WTC11 (cell line): ENCODE results near the gene SMAD3. TPM values are rescaled to one million over a fixed set of nuclear protein-coding genes. Genes with fewer than 3 reads are reported as not detected.

ENCODE experiments used
- ATAC-seq: fragments of 200-7000 bp; cut with Tn5 transposase; 2 replicates; pipeline ENCODE4 v1.10.0; 2021; ENCODE audit warnings: mild to moderate bottlenecking, moderate library complexity
- CTCF ChIA-PET: fragments of 300-600 bp; sonication (Branson Sonifier 250); formaldehyde crosslinking; loops from one replicate; lab custom pipeline; 2021; ENCODE audit warnings: antibody characterized with exemption; lab: Charles Lee
- POLR2A ChIA-PET: fragments of 350-600 bp; sonication (Branson Sonifier 250); formaldehyde crosslinking; loops from one replicate; lab custom pipeline; 2021; ENCODE audit warnings: antibody characterized with exemption; lab: Charles Lee
- DNase-seq: peaks from one replicate; pipeline ENCODE4 v3.0.0; 2021; ENCODE audit warnings: low spot score
- H3K27ac Mint-ChIP-seq: 2 replicates; pipeline ENCODE4 v1.8.0; 2021; ENCODE audit warnings: mixed read lengths
- H3K27me3 Mint-ChIP-seq: 2 replicates; pipeline ENCODE4 v1.8.0; 2021; ENCODE audit warnings: low read depth, mild to moderate bottlenecking, moderate library complexity, mixed read lengths
- H3K36me3 Mint-ChIP-seq: 2 replicates; pipeline ENCODE4 v1.8.0; 2021; ENCODE audit warnings: mixed read lengths
- H3K4me1 Mint-ChIP-seq: 2 replicates; pipeline ENCODE4 v1.8.0; 2022; ENCODE audit warnings: mixed read lengths
- H3K4me3 Mint-ChIP-seq: 2 replicates; pipeline ENCODE4 v1.8.0; 2021; ENCODE audit warnings: mild to moderate bottlenecking, moderate library complexity, mixed read lengths
- H3K9me3 Mint-ChIP-seq: 2 replicates; pipeline ENCODE4 v1.8.0; 2021; ENCODE audit warnings: mixed read lengths
- KAT7 ChIP-seq: sonication (generic); formaldehyde crosslinking; IDR thresholded peaks from 2 replicates; pipeline ENCODE4 v1.8.1; 2023; ENCODE audit warnings: missing genetic modification reagents, mild to moderate bottlenecking, borderline replicate concordance
- MXD4 ChIP-seq: fragments of 250-450 bp; sonication (Bioruptor Pico); IDR thresholded peaks from 2 replicates; pipeline ENCODE4 v1.8.0; 2021; ENCODE audit warnings: mild to moderate bottlenecking, moderate library complexity, borderline replicate concordance
- NR2C2 ChIP-seq: sonication (generic); formaldehyde crosslinking; IDR thresholded peaks from 2 replicates; pipeline ENCODE4 v1.8.0; 2022; ENCODE audit warnings: mild to moderate bottlenecking, missing genetic modification reagents
- NR3C1 ChIP-seq: sonication (generic); formaldehyde crosslinking; conservative IDR thresholded peaks from 2 replicates; pipeline ENCODE4 v1.8.1; 2023; ENCODE audit warnings: low read depth, mild to moderate bottlenecking, missing genetic modification reagents
- SOX15 ChIP-seq: fragments of 250-450 bp; sonication (Bioruptor Pico); IDR thresholded peaks from 2 replicates; pipeline ENCODE4 v1.9.0; 2021; ENCODE audit warnings: mild to moderate bottlenecking
- SP1 ChIP-seq: sonication (generic); formaldehyde crosslinking; conservative IDR thresholded peaks from 2 replicates; pipeline ENCODE4 v1.8.1; 2022; ENCODE audit warnings: missing genetic modification reagents
- ZNF396 ChIP-seq: fragments of 250-450 bp; sonication (Bioruptor Pico); IDR thresholded peaks from 2 replicates; pipeline ENCODE4 v1.8.0; 2021; ENCODE audit warnings: mild to moderate bottlenecking, moderate library complexity, borderline replicate concordance
- ZNF423 ChIP-seq: fragments of 250-450 bp; sonication (Bioruptor Pico); IDR thresholded peaks from 2 replicates; pipeline ENCODE4 v2.1.2; 2022; ENCODE audit warnings: mild to moderate bottlenecking, moderate library complexity
- total RNA-seq: library from RNA; stranded (reverse); gene quantifications from 3 replicates; pipeline ENCODE4 v1.2.3, GENCODE V29; 2021
- TF ChIP-seq, protein P1 (sequence below): sonication (generic); formaldehyde crosslinking; IDR thresholded peaks from 2 replicates; pipeline ENCODE4 v1.8.1; 2023; ENCODE audit warnings: mild to moderate bottlenecking, missing genetic modification reagents
- TF ChIP-seq, protein P2 (sequence below): fragments of 250-450 bp; sonication (Bioruptor Pico); IDR thresholded peaks from 2 replicates; pipeline ENCODE4 v1.9.0; 2021; ENCODE audit warnings: mild to moderate bottlenecking
- TF ChIP-seq, protein P3 (sequence below): sonication (generic); formaldehyde crosslinking; IDR thresholded peaks from 2 replicates; pipeline ENCODE4 v1.8.1; 2022; ENCODE audit warnings: mild to moderate bottlenecking, missing genetic modification reagents, moderate library complexity, borderline replicate concordance
- TF ChIP-seq, protein P4 (sequence below): sonication (generic); formaldehyde crosslinking; IDR thresholded peaks from 2 replicates; pipeline ENCODE4 v1.8.1; 2022; ENCODE audit warnings: low read depth, mild to moderate bottlenecking, moderate library complexity, missing genetic modification reagents, borderline replicate concordance
- TF ChIP-seq, protein P5 (sequence below): sonication (generic); formaldehyde crosslinking; IDR thresholded peaks from 2 replicates; pipeline ENCODE4 v1.8.0; 2022; ENCODE audit warnings: mild to moderate bottlenecking, missing genetic modification reagents
- TF ChIP-seq, protein P6 (sequence below): sonication (generic); formaldehyde crosslinking; IDR thresholded peaks from 2 replicates; pipeline ENCODE4 v1.8.0; 2023; ENCODE audit warnings: mild to moderate bottlenecking, missing genetic modification reagents

The SMAD3 gene
- total RNA-seq, 1 experiment from 2014 or later, result 34.6 TPM

DNA sequence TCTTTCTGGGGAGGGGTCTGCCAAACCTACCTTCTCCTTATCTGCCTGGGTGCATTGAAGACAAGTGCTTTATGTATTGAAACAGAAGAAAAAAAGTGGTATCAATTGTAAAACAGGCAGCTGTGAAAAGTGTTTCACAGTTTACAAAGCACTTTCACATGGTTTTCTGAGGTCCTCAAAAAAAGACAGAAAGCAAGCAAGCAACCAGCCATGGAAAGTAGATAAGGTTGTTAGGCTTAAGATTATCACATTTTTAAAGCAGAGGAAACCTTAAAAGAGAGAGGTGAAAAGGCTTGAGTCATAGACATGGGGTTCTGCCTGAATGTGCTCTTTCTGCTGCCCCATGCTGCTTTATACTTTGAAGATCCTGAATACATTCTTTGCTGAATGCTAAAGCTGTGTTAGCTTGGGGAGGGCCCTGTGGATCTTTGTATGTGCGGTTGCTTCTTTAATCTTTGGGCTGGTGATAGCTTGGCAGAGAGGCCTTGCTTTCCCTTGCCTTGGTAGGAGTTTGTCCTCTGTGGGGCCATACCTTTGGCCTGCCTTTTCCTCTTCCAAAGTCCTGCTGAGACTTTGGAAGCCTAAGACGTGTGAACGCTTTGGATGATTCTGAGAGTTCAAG lies 2.6 kb downstream of the SMAD3 start (continued):
- TF ChIP-seq, protein P1, sequence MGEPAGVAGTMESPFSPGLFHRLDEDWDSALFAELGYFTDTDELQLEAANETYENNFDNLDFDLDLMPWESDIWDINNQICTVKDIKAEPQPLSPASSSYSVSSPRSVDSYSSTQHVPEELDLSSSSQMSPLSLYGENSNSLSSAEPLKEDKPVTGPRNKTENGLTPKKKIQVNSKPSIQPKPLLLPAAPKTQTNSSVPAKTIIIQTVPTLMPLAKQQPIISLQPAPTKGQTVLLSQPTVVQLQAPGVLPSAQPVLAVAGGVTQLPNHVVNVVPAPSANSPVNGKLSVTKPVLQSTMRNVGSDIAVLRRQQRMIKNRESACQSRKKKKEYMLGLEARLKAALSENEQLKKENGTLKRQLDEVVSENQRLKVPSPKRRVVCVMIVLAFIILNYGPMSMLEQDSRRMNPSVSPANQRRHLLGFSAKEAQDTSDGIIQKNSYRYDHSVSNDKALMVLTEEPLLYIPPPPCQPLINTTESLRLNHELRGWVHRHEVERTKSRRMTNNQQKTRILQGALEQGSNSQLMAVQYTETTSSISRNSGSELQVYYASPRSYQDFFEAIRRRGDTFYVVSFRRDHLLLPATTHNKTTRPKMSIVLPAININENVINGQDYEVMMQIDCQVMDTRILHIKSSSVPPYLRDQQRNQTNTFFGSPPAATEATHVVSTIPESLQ, result no peak
- no peak for TF ChIP-seq MXD4
- TF ChIP-seq, all 79 proteins: peak for 0

DNA sequence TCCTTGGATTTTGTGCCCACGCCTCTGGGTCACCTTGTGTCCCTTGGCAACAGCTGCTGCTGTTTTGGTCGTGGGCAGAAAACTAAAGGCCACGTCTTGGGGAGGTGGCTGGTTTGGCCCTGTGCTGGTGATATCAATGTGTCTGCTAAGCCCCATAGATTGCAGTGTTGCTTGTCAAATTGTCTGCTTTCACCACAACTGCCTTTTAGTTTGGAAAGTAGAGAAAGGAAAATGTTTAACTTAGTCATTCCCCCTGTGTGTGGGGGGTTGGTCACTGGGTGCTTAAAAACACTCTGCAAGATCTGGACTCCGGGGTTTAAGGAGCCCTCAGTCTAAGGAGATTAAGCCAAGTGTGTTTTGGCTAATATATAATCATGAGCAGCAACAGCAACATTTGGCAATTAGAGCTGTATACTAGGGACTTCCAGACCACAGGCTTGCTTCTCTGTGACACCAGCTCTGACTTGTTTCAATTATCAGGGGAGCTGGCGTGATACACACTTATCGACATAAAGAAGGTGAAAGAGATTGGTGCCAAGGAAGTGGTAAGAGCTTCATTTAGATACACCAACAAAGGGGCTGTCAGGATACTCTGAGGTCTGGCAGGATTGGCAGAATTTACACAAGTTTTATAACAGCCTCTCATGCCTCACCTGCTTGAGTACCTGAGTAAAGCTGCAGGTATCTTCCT lies 3.5 kb downstream of the SMAD3 start:
- ATAC-seq (no peak), DNase-seq (no peak)
- H3K9me3 Mint-ChIP-seq, result no peaks in the 10 kb centered on the region
- peaks cover 6% of the 10 kb centered on the region for H3K36me3 Mint-ChIP-seq
- ChIA-PET CTCF (interaction anchor here (1.3 kb wide), 1 partner anchor 96 kb away, joined by 4 read pairs; no protein-coding TSS in a partner anchor), POLR2A (no interaction called here)
- H3K4me3 Mint-ChIP-seq, result peak overlapping the region; percentile 92
- no peak overlapping the region for H3K27ac Mint-ChIP-seq
- peaks cover 57% of the 10 kb centered on the region for H3K4me1 Mint-ChIP-seq
- TF ChIP-seq, protein P2, sequence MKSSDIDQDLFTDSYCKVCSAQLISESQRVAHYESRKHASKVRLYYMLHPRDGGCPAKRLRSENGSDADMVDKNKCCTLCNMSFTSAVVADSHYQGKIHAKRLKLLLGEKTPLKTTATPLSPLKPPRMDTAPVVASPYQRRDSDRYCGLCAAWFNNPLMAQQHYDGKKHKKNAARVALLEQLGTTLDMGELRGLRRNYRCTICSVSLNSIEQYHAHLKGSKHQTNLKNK (CRISPR knock-in tag), result no peak
- no peak for TF ChIP-seq SOX15 (CRISPR knock-in tag)
- TF ChIP-seq, protein P1, result no peak
- H3K27me3 Mint-ChIP-seq, result peaks cover 11% of the 10 kb centered on the region

DNA sequence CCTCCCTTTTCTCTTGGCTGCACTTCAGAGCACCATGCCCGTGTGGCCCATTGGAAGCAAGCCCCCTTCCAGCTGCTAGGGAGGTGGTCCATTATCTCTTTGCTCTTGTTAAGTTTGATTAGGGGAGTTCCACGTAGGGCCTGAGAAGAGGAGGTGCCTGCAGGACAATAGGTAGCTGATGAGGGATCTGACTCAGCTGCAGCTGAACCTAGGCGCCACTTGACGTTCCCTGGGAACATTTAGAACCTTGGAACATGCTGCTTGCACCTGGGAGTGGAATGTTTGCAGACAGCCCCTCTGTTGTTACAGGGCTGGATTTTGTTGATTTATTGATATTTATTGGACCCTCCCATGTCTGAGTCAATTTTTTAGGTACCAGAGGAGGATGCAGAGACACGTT lies 4.7 kb downstream of the SMAD3 start:
- peaks cover 11% of the 10 kb centered on the region for H3K27me3 Mint-ChIP-seq
- DNase-seq (no peak), ATAC-seq (no peak)
- no peaks in the 10 kb centered on the region for H3K9me3 Mint-ChIP-seq
- H3K36me3 Mint-ChIP-seq, result peaks cover 6% of the 10 kb centered on the region
- H3K4me1 Mint-ChIP-seq, result peaks cover 63% of the 10 kb centered on the region
- H3K27ac Mint-ChIP-seq, result peak overlapping the region; percentile 8; the same call in 1 of the 2 replicates
- CTCF ChIA-PET, result interaction anchor here (0.6 to 3.0 kb wide), 3 partner anchors 40 to 1508 kb away, joined by 3 to 13 read pairs (median 5); no protein-coding TSS in a partner anchor
- POLR2A ChIA-PET, result interaction anchor here (0.5 to 0.8 kb wide), 2 partner anchors 14 to 55 kb away, joined by 3 to 4 read pairs; no protein-coding TSS in a partner anchor
- H3K4me3 Mint-ChIP-seq, result no peak overlapping the region
- TF ChIP-seq, protein P3, sequence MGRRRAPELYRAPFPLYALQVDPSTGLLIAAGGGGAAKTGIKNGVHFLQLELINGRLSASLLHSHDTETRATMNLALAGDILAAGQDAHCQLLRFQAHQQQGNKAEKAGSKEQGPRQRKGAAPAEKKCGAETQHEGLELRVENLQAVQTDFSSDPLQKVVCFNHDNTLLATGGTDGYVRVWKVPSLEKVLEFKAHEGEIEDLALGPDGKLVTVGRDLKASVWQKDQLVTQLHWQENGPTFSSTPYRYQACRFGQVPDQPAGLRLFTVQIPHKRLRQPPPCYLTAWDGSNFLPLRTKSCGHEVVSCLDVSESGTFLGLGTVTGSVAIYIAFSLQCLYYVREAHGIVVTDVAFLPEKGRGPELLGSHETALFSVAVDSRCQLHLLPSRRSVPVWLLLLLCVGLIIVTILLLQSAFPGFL, result no peak
- TF ChIP-seq ZNF423 (CRISPR knock-in tag) (no peak), NR2C2 (no peak), SP1 (no peak), ZNF396 (CRISPR knock-in tag) (no peak), KAT7 (CRISPR knock-in tag) (no peak), NR3C1 (no peak)
- TF ChIP-seq, protein P4, sequence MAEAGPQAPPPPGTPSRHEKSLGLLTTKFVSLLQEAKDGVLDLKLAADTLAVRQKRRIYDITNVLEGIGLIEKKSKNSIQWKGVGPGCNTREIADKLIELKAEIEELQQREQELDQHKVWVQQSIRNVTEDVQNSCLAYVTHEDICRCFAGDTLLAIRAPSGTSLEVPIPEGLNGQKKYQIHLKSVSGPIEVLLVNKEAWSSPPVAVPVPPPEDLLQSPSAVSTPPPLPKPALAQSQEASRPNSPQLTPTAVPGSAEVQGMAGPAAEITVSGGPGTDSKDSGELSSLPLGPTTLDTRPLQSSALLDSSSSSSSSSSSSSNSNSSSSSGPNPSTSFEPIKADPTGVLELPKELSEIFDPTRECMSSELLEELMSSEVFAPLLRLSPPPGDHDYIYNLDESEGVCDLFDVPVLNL (CRISPR knock-in tag), result no peak
- TF ChIP-seq, protein P1, result no peak
- TF ChIP-seq, protein P5, sequence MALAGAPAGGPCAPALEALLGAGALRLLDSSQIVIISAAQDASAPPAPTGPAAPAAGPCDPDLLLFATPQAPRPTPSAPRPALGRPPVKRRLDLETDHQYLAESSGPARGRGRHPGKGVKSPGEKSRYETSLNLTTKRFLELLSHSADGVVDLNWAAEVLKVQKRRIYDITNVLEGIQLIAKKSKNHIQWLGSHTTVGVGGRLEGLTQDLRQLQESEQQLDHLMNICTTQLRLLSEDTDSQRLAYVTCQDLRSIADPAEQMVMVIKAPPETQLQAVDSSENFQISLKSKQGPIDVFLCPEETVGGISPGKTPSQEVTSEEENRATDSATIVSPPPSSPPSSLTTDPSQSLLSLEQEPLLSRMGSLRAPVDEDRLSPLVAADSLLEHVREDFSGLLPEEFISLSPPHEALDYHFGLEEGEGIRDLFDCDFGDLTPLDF (CRISPR knock-in tag), result no peak
- TF ChIP-seq, protein P6, sequence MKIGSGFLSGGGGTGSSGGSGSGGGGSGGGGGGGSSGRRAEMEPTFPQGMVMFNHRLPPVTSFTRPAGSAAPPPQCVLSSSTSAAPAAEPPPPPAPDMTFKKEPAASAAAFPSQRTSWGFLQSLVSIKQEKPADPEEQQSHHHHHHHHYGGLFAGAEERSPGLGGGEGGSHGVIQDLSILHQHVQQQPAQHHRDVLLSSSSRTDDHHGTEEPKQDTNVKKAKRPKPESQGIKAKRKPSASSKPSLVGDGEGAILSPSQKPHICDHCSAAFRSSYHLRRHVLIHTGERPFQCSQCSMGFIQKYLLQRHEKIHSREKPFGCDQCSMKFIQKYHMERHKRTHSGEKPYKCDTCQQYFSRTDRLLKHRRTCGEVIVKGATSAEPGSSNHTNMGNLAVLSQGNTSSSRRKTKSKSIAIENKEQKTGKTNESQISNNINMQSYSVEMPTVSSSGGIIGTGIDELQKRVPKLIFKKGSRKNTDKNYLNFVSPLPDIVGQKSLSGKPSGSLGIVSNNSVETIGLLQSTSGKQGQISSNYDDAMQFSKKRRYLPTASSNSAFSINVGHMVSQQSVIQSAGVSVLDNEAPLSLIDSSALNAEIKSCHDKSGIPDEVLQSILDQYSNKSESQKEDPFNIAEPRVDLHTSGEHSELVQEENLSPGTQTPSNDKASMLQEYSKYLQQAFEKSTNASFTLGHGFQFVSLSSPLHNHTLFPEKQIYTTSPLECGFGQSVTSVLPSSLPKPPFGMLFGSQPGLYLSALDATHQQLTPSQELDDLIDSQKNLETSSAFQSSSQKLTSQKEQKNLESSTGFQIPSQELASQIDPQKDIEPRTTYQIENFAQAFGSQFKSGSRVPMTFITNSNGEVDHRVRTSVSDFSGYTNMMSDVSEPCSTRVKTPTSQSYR (CRISPR knock-in tag), result no peak
